WTC11 (cell line): Measurements from ENCODE around the gene TUBGCP3. TPM values are rescaled to one million over a fixed set of nuclear protein-coding genes. Genes with fewer than 3 reads are reported as not detected.

Experiments
- ATAC-seq: fragments of 200-7000 bp; cut with Tn5 transposase; 2 replicates; pipeline ENCODE4 v1.10.0; 2021; ENCODE audit warnings: mild to moderate bottlenecking, moderate library complexity
- CTCF ChIA-PET: fragments of 300-600 bp; sonication (Branson Sonifier 250); formaldehyde crosslinking; loops from one replicate; lab custom pipeline; 2021; ENCODE audit warnings: antibody characterized with exemption; lab: Charles Lee
- POLR2A ChIA-PET: fragments of 350-600 bp; sonication (Branson Sonifier 250); formaldehyde crosslinking; loops from one replicate; lab custom pipeline; 2021; ENCODE audit warnings: antibody characterized with exemption; lab: Charles Lee
- DNase-seq: peaks from one replicate; pipeline ENCODE4 v3.0.0; 2021; ENCODE audit warnings: low spot score
- H3K27ac Mint-ChIP-seq: 2 replicates; pipeline ENCODE4 v1.8.0; 2021; ENCODE audit warnings: mixed read lengths
- H3K27me3 Mint-ChIP-seq: 2 replicates; pipeline ENCODE4 v1.8.0; 2021; ENCODE audit warnings: low read depth, mild to moderate bottlenecking, moderate library complexity, mixed read lengths
- H3K36me3 Mint-ChIP-seq: 2 replicates; pipeline ENCODE4 v1.8.0; 2021; ENCODE audit warnings: mixed read lengths
- H3K4me1 Mint-ChIP-seq: 2 replicates; pipeline ENCODE4 v1.8.0; 2022; ENCODE audit warnings: mixed read lengths
- H3K4me3 Mint-ChIP-seq: 2 replicates; pipeline ENCODE4 v1.8.0; 2021; ENCODE audit warnings: mild to moderate bottlenecking, moderate library complexity, mixed read lengths
- H3K9me3 Mint-ChIP-seq: 2 replicates; pipeline ENCODE4 v1.8.0; 2021; ENCODE audit warnings: mixed read lengths
- AFF4 ChIP-seq: sonication (generic); formaldehyde crosslinking; IDR thresholded peaks from 2 replicates; pipeline ENCODE4 v1.8.1; 2023; ENCODE audit warnings: mild to moderate bottlenecking, missing genetic modification reagents, borderline replicate concordance
- ATF1 ChIP-seq: sonication (generic); formaldehyde crosslinking; IDR thresholded peaks from 2 replicates; pipeline ENCODE4 v1.8.1; 2023; ENCODE audit warnings: mild to moderate bottlenecking, moderate library complexity, missing genetic modification reagents
- ATF3 ChIP-seq: sonication (generic); formaldehyde crosslinking; conservative IDR thresholded peaks from 2 replicates; pipeline ENCODE4 v1.8.1; 2022; ENCODE audit warnings: mild to moderate bottlenecking, missing genetic modification reagents
- ELF4 ChIP-seq: sonication (generic); formaldehyde crosslinking; IDR thresholded peaks from 2 replicates; pipeline ENCODE4 v1.8.1; 2022; ENCODE audit warnings: low read depth, mild to moderate bottlenecking, moderate library complexity, missing genetic modification reagents
- GABPB1 ChIP-seq: sonication (generic); formaldehyde crosslinking; IDR thresholded peaks from 2 replicates; pipeline ENCODE4 v1.8.1; 2023; ENCODE audit warnings: mild to moderate bottlenecking, missing genetic modification reagents
- GRHL2 ChIP-seq: fragments of 250-450 bp; sonication (Bioruptor Pico); IDR thresholded peaks from 2 replicates; pipeline ENCODE4 v1.8.0; 2022; ENCODE audit warnings: mild to moderate bottlenecking, moderate library complexity; ENCODE audit not compliant: insufficient replicate concordance, severe bottlenecking
- JAZF1 ChIP-seq: fragments of 250-450 bp; sonication (Bioruptor Pico); IDR thresholded peaks from 2 replicates; pipeline ENCODE4 v1.9.0; 2021; ENCODE audit warnings: moderate library complexity, mild to moderate bottlenecking, inconsistent platforms
- MXD4 ChIP-seq: fragments of 250-450 bp; sonication (Bioruptor Pico); IDR thresholded peaks from 2 replicates; pipeline ENCODE4 v1.8.0; 2021; ENCODE audit warnings: mild to moderate bottlenecking, moderate library complexity, borderline replicate concordance
- MYBL2 ChIP-seq: sonication (generic); formaldehyde crosslinking; IDR thresholded peaks from 2 replicates; pipeline ENCODE4 v1.8.1; 2023; ENCODE audit warnings: mild to moderate bottlenecking, moderate library complexity, missing genetic modification reagents
- PRDM15 ChIP-seq: sonication (generic); formaldehyde crosslinking; IDR thresholded peaks from 2 replicates; pipeline ENCODE4 v1.8.0; 2022; ENCODE audit warnings: missing genetic modification reagents
- RORB ChIP-seq: fragments of 250-450 bp; sonication (Bioruptor Pico); IDR thresholded peaks from 2 replicates; pipeline ENCODE4 v1.9.0; 2021; ENCODE audit warnings: mild to moderate bottlenecking
- SMAD4 ChIP-seq: sonication (generic); formaldehyde crosslinking; IDR thresholded peaks from 2 replicates; pipeline ENCODE4 v1.8.0; 2022; ENCODE audit warnings: mild to moderate bottlenecking, missing genetic modification reagents
- USF1 ChIP-seq: sonication (generic); formaldehyde crosslinking; IDR thresholded peaks from 2 replicates; pipeline ENCODE4 v1.8.0; 2022; ENCODE audit warnings: mild to moderate bottlenecking, missing genetic modification reagents
- ZNF121 ChIP-seq: sonication (generic); formaldehyde crosslinking; IDR thresholded peaks from 2 replicates; pipeline ENCODE4 v1.8.0; 2023; ENCODE audit warnings: missing genetic modification reagents
- ZNF138 ChIP-seq: sonication (generic); formaldehyde crosslinking; conservative IDR thresholded peaks from 2 replicates; pipeline ENCODE4 v1.8.1; 2022; ENCODE audit warnings: mild to moderate bottlenecking, moderate library complexity, missing genetic modification reagents
- total RNA-seq: library from RNA; stranded (reverse); gene quantifications from 3 replicates; pipeline ENCODE4 v1.2.3, GENCODE V29; 2021
- TF ChIP-seq, protein P1 (sequence below): fragments of 250-450 bp; sonication (Bioruptor Pico); IDR thresholded peaks from 2 replicates; pipeline ENCODE4 v1.9.0; 2021; ENCODE audit warnings: mild to moderate bottlenecking
- TF ChIP-seq, protein P2 (sequence below): sonication (generic); formaldehyde crosslinking; IDR thresholded peaks from 2 replicates; pipeline ENCODE4 v1.8.1; 2023; ENCODE audit warnings: mild to moderate bottlenecking, missing genetic modification reagents, moderate library complexity
- TF ChIP-seq, protein P3 (sequence below): sonication (generic); formaldehyde crosslinking; IDR thresholded peaks from 2 replicates; pipeline ENCODE4 v1.8.0; 2022; ENCODE audit warnings: mild to moderate bottlenecking, missing genetic modification reagents

The TUBGCP3 gene
- total RNA-seq, 1 experiment from 2014 or later, result 29.9 TPM

DNA sequence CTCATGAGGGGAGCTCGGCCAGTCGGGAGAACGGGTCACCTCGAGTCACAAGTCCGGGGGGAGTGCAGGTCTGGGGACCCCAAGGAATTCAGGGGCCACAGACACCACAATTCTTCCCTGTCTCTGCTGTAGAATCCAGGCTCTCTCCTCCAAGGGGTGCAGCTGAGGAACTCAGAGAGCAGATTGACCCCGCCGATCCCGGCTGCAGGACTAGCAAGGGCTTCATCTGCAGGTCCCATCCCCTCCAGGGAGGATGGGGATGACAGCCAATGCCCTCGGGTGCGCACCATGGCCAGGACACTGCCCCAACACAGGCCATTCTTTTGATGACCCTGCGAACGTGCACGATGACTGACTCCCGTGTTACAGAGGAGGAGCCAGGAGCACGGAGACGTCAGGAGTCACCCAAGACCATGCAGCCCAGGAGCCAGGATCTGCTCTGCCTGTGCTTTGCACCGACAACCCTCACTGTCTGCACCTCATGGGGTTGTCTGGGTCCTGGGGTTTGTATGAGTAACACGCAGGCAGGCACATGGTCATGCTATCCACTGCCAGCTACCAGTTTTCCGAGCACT is 48.5 kb upstream of the TUBGCP3 start (continued):
- TF ChIP-seq AFF4 (CRISPR knock-in tag), result no peak
- TF ChIP-seq ZNF138, result no peak
- no peak for TF ChIP-seq RORB
- TF ChIP-seq, protein P1, sequence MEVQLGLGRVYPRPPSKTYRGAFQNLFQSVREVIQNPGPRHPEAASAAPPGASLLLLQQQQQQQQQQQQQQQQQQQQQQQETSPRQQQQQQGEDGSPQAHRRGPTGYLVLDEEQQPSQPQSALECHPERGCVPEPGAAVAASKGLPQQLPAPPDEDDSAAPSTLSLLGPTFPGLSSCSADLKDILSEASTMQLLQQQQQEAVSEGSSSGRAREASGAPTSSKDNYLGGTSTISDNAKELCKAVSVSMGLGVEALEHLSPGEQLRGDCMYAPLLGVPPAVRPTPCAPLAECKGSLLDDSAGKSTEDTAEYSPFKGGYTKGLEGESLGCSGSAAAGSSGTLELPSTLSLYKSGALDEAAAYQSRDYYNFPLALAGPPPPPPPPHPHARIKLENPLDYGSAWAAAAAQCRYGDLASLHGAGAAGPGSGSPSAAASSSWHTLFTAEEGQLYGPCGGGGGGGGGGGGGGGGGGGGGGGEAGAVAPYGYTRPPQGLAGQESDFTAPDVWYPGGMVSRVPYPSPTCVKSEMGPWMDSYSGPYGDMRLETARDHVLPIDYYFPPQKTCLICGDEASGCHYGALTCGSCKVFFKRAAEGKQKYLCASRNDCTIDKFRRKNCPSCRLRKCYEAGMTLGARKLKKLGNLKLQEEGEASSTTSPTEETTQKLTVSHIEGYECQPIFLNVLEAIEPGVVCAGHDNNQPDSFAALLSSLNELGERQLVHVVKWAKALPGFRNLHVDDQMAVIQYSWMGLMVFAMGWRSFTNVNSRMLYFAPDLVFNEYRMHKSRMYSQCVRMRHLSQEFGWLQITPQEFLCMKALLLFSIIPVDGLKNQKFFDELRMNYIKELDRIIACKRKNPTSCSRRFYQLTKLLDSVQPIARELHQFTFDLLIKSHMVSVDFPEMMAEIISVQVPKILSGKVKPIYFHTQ (CRISPR knock-in tag), result no peak

- H3K4me3 Mint-ChIP-seq, result no peak overlapping the region
- ChIA-PET POLR2A (no interaction called here), CTCF (no interaction called here)
- TF ChIP-seq ZNF121, result no peak
- no peak for TF ChIP-seq MYBL2 (CRISPR knock-in tag)
- TF ChIP-seq GRHL2, result no peak
- H3K9me3 Mint-ChIP-seq, result no peaks in the 10 kb centered on the region
- peaks cover 25% of the 10 kb centered on the region for H3K27me3 Mint-ChIP-seq
- H3K4me1 Mint-ChIP-seq, result peaks cover 26% of the 10 kb centered on the region
- ATAC-seq, result no peak
- H3K27ac Mint-ChIP-seq, result no peak overlapping the region
- H3K36me3 Mint-ChIP-seq, result no peaks in the 10 kb centered on the region
- DNase-seq, result no peak
Measured at GRCh38 chr13:112635323-112635722, 47.4 kb upstream of the TUBGCP3 start.

DNA sequence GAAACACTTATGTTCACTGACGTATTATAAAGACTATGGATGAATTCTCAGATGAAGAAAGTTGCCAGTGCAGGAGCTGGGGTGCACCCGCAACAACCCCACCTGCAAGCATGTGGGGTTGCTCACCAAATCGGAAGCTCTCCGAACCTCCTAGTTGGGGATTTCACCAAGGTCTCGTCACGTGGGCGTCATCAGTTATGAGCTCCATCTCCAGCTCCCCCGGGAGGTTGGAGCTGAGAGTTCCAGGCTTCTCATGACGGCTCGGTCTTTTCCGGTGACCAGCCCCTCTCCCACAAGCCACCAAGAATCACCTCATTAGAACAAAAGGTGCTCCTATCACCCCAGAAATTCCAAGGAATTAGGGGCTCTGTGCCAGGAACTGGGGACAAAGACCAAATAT is 46.1 kb upstream of the TUBGCP3 start:
- Mint-ChIP-seq H3K4me1 (peaks cover 26% of the 10 kb centered on the region), H3K36me3 (no peaks in the 10 kb centered on the region), H3K27me3 (peaks cover 12% of the 10 kb centered on the region), H3K9me3 (no peaks in the 10 kb centered on the region), H3K4me3 (no peak overlapping the region), H3K27ac (no peak overlapping the region)
- DNase-seq (no peak), ATAC-seq (no peak)
- CTCF ChIA-PET, result interaction anchor here (0.8 to 1.2 kb wide), 3 partner anchors 136 to 388 kb away, joined by 3 read pairs; no protein-coding TSS in a partner anchor
- POLR2A ChIA-PET, result no interaction called here
- TF ChIP-seq ATF1 (CRISPR knock-in tag) (no peak), ZNF138 (no peak), ATF3 (no peak), GABPB1 (CRISPR knock-in tag) (no peak), MYBL2 (CRISPR knock-in tag) (no peak), SMAD4 (CRISPR knock-in tag) (no peak), ELF4 (CRISPR knock-in tag) (no peak), MXD4 (CRISPR knock-in tag) (no peak), USF1 (CRISPR knock-in tag) (no peak), JAZF1 (no peak), PRDM15 (no peak)
- TF ChIP-seq, protein P2, sequence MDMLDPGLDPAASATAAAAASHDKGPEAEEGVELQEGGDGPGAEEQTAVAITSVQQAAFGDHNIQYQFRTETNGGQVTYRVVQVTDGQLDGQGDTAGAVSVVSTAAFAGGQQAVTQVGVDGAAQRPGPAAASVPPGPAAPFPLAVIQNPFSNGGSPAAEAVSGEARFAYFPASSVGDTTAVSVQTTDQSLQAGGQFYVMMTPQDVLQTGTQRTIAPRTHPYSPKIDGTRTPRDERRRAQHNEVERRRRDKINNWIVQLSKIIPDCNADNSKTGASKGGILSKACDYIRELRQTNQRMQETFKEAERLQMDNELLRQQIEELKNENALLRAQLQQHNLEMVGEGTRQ (CRISPR knock-in tag), result no peak
- TF ChIP-seq, protein P3, sequence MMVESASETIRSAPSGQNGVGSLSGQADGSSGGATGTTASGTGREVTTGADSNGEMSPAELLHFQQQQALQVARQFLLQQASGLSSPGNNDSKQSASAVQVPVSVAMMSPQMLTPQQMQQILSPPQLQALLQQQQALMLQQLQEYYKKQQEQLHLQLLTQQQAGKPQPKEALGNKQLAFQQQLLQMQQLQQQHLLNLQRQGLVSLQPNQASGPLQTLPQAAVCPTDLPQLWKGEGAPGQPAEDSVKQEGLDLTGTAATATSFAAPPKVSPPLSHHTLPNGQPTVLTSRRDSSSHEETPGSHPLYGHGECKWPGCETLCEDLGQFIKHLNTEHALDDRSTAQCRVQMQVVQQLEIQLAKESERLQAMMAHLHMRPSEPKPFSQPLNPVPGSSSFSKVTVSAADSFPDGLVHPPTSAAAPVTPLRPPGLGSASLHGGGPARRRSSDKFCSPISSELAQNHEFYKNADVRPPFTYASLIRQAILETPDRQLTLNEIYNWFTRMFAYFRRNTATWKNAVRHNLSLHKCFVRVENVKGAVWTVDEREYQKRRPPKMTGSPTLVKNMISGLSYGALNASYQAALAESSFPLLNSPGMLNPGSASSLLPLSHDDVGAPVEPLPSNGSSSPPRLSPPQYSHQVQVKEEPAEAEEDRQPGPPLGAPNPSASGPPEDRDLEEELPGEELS, result no peak
